H1 (cell line): ENCODE data around the gene RDM1. TPM values are rescaled to one million over a fixed set of nuclear protein-coding genes. Genes with fewer than 3 reads are reported as not detected.

ENCODE experiments used
- CTCF ChIA-PET: fragments of 300-600 bp; sonication (Branson Sonifier 250); formaldehyde crosslinking; loops from one replicate; lab custom pipeline; 2021; ENCODE audit not compliant: partially characterized antibody; lab: Charles Lee
- POLR2A ChIA-PET: fragments of 300-600 bp; sonication (Branson Sonifier 250); formaldehyde crosslinking; loops from one replicate; lab custom pipeline; 2021; ENCODE audit warnings: inconsistent platforms; ENCODE audit not compliant: partially characterized antibody; lab: Charles Lee
- DNase-seq, 2 experiments: peaks; one replicate each; pipeline versions ENCODE4 v3.0.0 to v3.0.0-alpha.2; 2010 to 2022; ENCODE audit warnings: low spot score in 2 of 2, low read depth in 1 of 2, mixed read lengths in 1 of 2
- FAIRE-seq: peaks from 2 replicates; lab custom pipeline; 2011; peaks lifted over from hg19 to GRCh38; lab: Jason Lieb, UNC
- H2AFZ ChIP-seq: 2 replicates; pipeline ENCODE4 v1.8.1; 2012; ENCODE audit warnings: low read length, inconsistent platforms
- H2AK5ac ChIP-seq: 2 replicates; pipeline ENCODE4 v1.6.1; 2013; ENCODE audit warnings: low read depth, low read length
- H2BK120ac ChIP-seq: replicated peaks from 2 replicates; pipeline ENCODE3; 2013; ENCODE audit warnings: low read depth, low read length, inconsistent platforms
- H2BK12ac ChIP-seq: 2 replicates; pipeline ENCODE4 v1.6.1; 2013; ENCODE audit warnings: low read depth, low read length
- H2BK15ac ChIP-seq: 2 replicates; pipeline ENCODE4 v1.6.1; 2013; ENCODE audit warnings: low read length
- H2BK20ac ChIP-seq: 2 replicates; pipeline ENCODE4 v1.6.1; 2013; ENCODE audit warnings: low read length
- H2BK5ac ChIP-seq: 2 replicates; pipeline ENCODE4 v1.6.1; 2013; ENCODE audit warnings: low read depth, low read length
- H3K14ac ChIP-seq: 2 replicates; pipeline ENCODE4 v1.6.1; 2013; ENCODE audit warnings: inconsistent platforms; ENCODE audit not compliant: insufficient read length
- H3K18ac ChIP-seq: 2 replicates; pipeline ENCODE4 v1.6.1; 2013; ENCODE audit warnings: low read length; ENCODE audit errors: extremely low read depth
- H3K23ac ChIP-seq: 2 replicates; pipeline ENCODE4 v1.6.1; 2013; ENCODE audit warnings: inconsistent platforms; ENCODE audit not compliant: insufficient read length
- H3K23me2 ChIP-seq: 2 replicates; pipeline ENCODE4 v1.6.1; 2013; ENCODE audit warnings: low read depth, low read length
- H3K27ac ChIP-seq: 2 replicates; pipeline ENCODE4 v1.6.1; 2011; ENCODE audit warnings: low read depth, low read length, inconsistent platforms
- H3K27me3 ChIP-seq, 4 experiments: replicated peaks in 1 of 4; 1 replicate in 1 of 4; 2 replicates in 3 of 4; pipeline versions ENCODE4 v1.6.1 to v1.8.1; 2011 to 2013; ENCODE audit warnings: low read length in 3 of 4, mild to moderate bottlenecking in 3 of 4, inconsistent platforms in 2 of 4, mixed read lengths in 2 of 4, moderate library complexity in 1 of 4; ENCODE audit not compliant: control insufficient read depth in 3 of 4, insufficient read depth in 3 of 4; ENCODE audit errors: extremely low read depth in 1 of 4
- H3K36me3 ChIP-seq, 4 experiments: 2 replicates each; pipeline versions ENCODE4 v1.6.1 to v1.8.1; 2011 to 2013; ENCODE audit warnings: mild to moderate bottlenecking in 4 of 4, low read length in 3 of 4, moderate library complexity in 2 of 4, control low read depth in 1 of 4, inconsistent platforms in 1 of 4; ENCODE audit not compliant: insufficient read depth in 4 of 4, control insufficient read depth in 2 of 4
- H3K4ac ChIP-seq: replicated peaks from 2 replicates; pipeline ENCODE3; 2013; ENCODE audit warnings: low read length, low read depth, mixed read lengths, inconsistent platforms; ENCODE audit not compliant: insufficient read length
- H3K4me1 ChIP-seq, 4 experiments: replicated peaks in 1 of 4; 1 replicate in 1 of 4; 2 replicates in 3 of 4; pipeline versions ENCODE4 v1.6.1 to v1.8.1; 2011 to 2013; ENCODE audit warnings: low read length in 3 of 4, inconsistent platforms in 2 of 4, mixed read lengths in 1 of 4; ENCODE audit not compliant: insufficient read depth in 4 of 4, control insufficient read depth in 3 of 4
- H3K4me2 ChIP-seq, 2 experiments: 2 replicates each; pipeline versions ENCODE4 v1.6.1 to v1.8.1; 2011 to 2013; ENCODE audit warnings: low read depth in 2 of 2, low read length in 2 of 2, control low read depth in 1 of 2, inconsistent platforms in 1 of 2, mild to moderate bottlenecking in 1 of 2; ENCODE audit not compliant: insufficient read depth in 1 of 2
- H3K4me3 ChIP-seq, 4 experiments: fragments of 200-600, 300-600 bp in 1 of 4; sonication (generic), shearing (Covaris generic), sonication (Bioruptor Twin) in 1 of 4; 2 replicates each; pipeline versions ENCODE4 v1.5.1 to v1.8.1; 2011 to 2016; ENCODE audit warnings: low read length in 4 of 4, low read depth in 3 of 4, control low read depth in 2 of 4, inconsistent platforms in 2 of 4, mild to moderate bottlenecking in 2 of 4, mixed read lengths in 1 of 4, moderate library complexity in 1 of 4; ENCODE audit not compliant: insufficient read depth in 2 of 4; ENCODE audit errors: extremely low read depth in 1 of 4
- H3K56ac ChIP-seq: replicated peaks from 2 replicates; pipeline ENCODE3; 2013; ENCODE audit warnings: low read depth, mild to moderate bottlenecking, mixed read lengths, low read length, inconsistent platforms; ENCODE audit not compliant: insufficient read length
- H3K79me1 ChIP-seq: 2 replicates; pipeline ENCODE4 v1.6.1; 2013; ENCODE audit warnings: low read depth, low read length, control low read depth
- H3K79me2 ChIP-seq, 2 experiments: 2 replicates each; pipeline versions ENCODE4 v1.6.1 to v1.8.1; 2012 to 2013; ENCODE audit warnings: low read length in 2 of 2, mild to moderate bottlenecking in 2 of 2, inconsistent platforms in 1 of 2; ENCODE audit not compliant: insufficient read depth in 2 of 2, control insufficient read depth in 1 of 2
- H3K9ac ChIP-seq, 4 experiments: replicated peaks in 1 of 4; 1 replicate in 1 of 4; 2 replicates in 3 of 4; pipeline versions ENCODE4 v1.6.1 to v1.8.1; 2011 to 2013; ENCODE audit warnings: low read depth in 3 of 4, low read length in 3 of 4, control low read depth in 2 of 4, mild to moderate bottlenecking in 2 of 4, moderate library complexity in 2 of 4, inconsistent platforms in 1 of 4; ENCODE audit errors: extremely low read depth in 1 of 4
- H3K9me3 ChIP-seq, 2 experiments: 2 replicates each; pipeline versions ENCODE4 v1.6.1 to v1.8.1; 2012 to 2013; ENCODE audit warnings: mild to moderate bottlenecking in 2 of 2, moderate library complexity in 2 of 2, control low read depth in 1 of 2, inconsistent platforms in 1 of 2, low read depth in 1 of 2, low read length in 1 of 2, mixed read lengths in 1 of 2; ENCODE audit not compliant: insufficient read depth in 2 of 2
- H4K20me1 ChIP-seq, 2 experiments: replicated peaks in 1 of 2; 2 replicates each; pipeline versions ENCODE3 to v1.8.1; 2011 to 2013; ENCODE audit warnings: inconsistent platforms in 2 of 2, low read length in 2 of 2, mild to moderate bottlenecking in 1 of 2; ENCODE audit not compliant: insufficient read depth in 2 of 2, control insufficient read depth in 1 of 2
- H4K5ac ChIP-seq: 2 replicates; pipeline ENCODE4 v1.6.1; 2013; ENCODE audit warnings: low read length, low read depth, mixed read lengths, inconsistent platforms; ENCODE audit not compliant: insufficient read length
- H4K8ac ChIP-seq: 2 replicates; pipeline ENCODE4 v1.8.0; 2013; ENCODE audit warnings: mild to moderate bottlenecking, moderate library complexity, low read length, inconsistent platforms; ENCODE audit not compliant: insufficient read depth; ENCODE audit errors: extremely low read depth
- H4K91ac ChIP-seq: replicated peaks from 2 replicates; pipeline ENCODE3; 2013; ENCODE audit warnings: low read length, mixed read lengths, inconsistent platforms; ENCODE audit not compliant: insufficient read length
- WGBS, 2 experiments: shearing (Covaris generic) in 1 of 2; methylation state at CpG; one replicate each; pipeline versions ENCODE4 v1.1.6 to v1.1.7; 2013 to 2015; ENCODE audit warnings: low lambda C conversion rate in 2 of 2, mixed read lengths in 2 of 2, inconsistent platforms in 1 of 2, low coverage in 1 of 2, missing lambda C conversion rate in 1 of 2; ENCODE audit not compliant: insufficient replicate concordance in 2 of 2, insufficient coverage in 1 of 2, insufficient read length in 1 of 2; ENCODE audit errors: extremely low coverage in 1 of 2, missing lambda C conversion rate in 1 of 2; 5-methylcytosine and 5-hydroxymethylcytosine counted together
- polyA plus RNA-seq, 7 experiments: library from polyadenylated mRNA; depleted of rRNA in 3 of 7; stranded (reverse) in 5 of 7; unstranded in 2 of 7; fragments of >200 nt in 5 of 7; fragments of 200-250 nt in 2 of 7; gene quantifications; 1 replicate in 5 of 7; 2 replicates in 1 of 7; 4 replicates in 1 of 7; pipeline versions ENCODE4 v1.2.1 to v1.2.3, GENCODE V29; 2011 to 2013; ENCODE audit warnings: missing spikeins in 2 of 7, mixed read lengths in 2 of 7
- total RNA-seq: library from RNA; stranded (reverse); fragmentation: NEBNext Ultra II Directional; extraction: Animal tissue kit (Norgen Biotek cat#: 25700); gene quantifications from 2 replicates; pipeline ENCODE4 v1.2.1, GENCODE V29; 2021

RDM1 gene
- total and polyA plus RNA-seq, 2 of the 8 experiments (the other 6 are each of a cell fraction or from before 2014, with no cell fraction given), result 7.3 to 9.7 TPM

DNA sequence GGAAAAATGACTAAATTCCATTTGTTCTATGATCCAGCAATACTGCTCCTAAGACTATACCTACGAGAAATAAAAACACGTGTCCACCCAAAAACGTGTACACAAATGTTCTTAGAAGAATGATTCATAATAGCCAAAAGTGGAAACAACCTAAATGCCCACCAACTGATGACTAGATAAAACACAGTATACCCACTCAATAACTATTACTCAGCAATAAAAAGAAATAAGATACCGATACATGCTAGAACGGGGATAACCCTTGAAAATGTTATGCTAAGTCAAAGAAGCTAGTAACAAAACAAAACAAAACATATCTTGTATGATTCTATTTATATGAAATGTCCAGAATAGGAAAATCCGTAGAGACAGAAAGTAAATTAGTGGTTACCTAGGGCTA, 33.1 kb upstream of the RDM1 start:
- CTCF ChIA-PET, result interaction anchor here (0.8 to 1.1 kb wide), 2 partner anchors 12 to 53 kb away, joined by 3 to 4 read pairs; partner anchors contain the start of gene CCL23

More for the DNA sequence above, 33.1 kb upstream of the RDM1 start:
- no peak overlapping the region for H4K8ac ChIP-seq
- no peaks in the 10 kb centered on the region for H3K36me3 ChIP-seq
- no peak overlapping the region for H3K27ac ChIP-seq
- H2BK5ac ChIP-seq, result no peak overlapping the region
- no peaks in the 10 kb centered on the region for H3K9me3 ChIP-seq
- no peak overlapping the region for H3K4me2 ChIP-seq
- H3K9ac ChIP-seq, result no peak overlapping the region
- H2BK20ac ChIP-seq, result no peak overlapping the region
- H2BK15ac ChIP-seq, result no peak overlapping the region
- FAIRE-seq, result no peak
- no peaks in the 10 kb centered on the region for H3K79me1 ChIP-seq
- no peak overlapping the region for H2BK12ac ChIP-seq
- H3K4me3 ChIP-seq, result no peak overlapping the region
- H2AK5ac ChIP-seq, result no peak overlapping the region
- H3K56ac ChIP-seq, result no peak overlapping the region
- H3K27me3 ChIP-seq, result no peaks in the 10 kb centered on the region
- H4K5ac ChIP-seq, result no peak overlapping the region
- POLR2A ChIA-PET, result no interaction called here
- H3K14ac ChIP-seq, result no peak overlapping the region
- H3K4ac ChIP-seq, result no peak overlapping the region
- no peak overlapping the region for H2AFZ ChIP-seq
- no peak overlapping the region for H2BK120ac ChIP-seq
- no peak for DNase-seq
- H3K23me2 ChIP-seq, result no peaks in the 10 kb centered on the region
- H3K23ac ChIP-seq, result no peak overlapping the region
- H3K18ac ChIP-seq, result no peak overlapping the region
- no peaks in the 10 kb centered on the region for H3K4me1 ChIP-seq
- H3K79me2 ChIP-seq, result no peaks in the 10 kb centered on the region
- WGBS, 2 experiments, result 93% methylated on average over 6 of the region's 6 CpGs; no CpG with 5 or more reads in 1 of the 2 experiments
- no peaks in the 10 kb centered on the region for H4K20me1 ChIP-seq
- H4K91ac ChIP-seq, result no peak overlapping the region
